ENCODE measurements around the gene RABEPK.
"Not testable (repeated sequence)": the region's sequence is repeated elsewhere in the genome, so short reads cannot be mapped to it uniquely, and the experiment has no call there.

The RABEPK gene

DNA sequence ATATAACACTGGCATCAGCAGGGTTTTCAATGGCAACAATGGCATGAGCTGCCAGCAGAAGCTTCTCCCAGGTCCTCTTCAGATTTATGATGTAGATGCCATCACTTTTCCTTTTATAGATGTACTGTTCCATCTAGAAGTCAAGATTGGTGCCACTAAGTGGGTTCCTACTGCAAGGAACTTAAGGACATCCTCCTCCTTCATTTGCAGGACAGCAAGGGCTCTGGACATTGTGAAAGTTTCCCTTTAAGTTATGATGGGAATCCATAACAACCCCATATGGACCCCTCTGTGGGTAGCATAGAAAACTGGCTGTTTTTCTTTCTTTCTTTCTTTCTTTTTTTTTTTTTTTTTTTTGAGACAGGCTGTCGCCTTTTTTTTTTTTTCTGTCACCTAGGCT is 4.8 kb upstream of the RABEPK start:
- not testable (repeated sequence) for DNase-seq

DNA sequence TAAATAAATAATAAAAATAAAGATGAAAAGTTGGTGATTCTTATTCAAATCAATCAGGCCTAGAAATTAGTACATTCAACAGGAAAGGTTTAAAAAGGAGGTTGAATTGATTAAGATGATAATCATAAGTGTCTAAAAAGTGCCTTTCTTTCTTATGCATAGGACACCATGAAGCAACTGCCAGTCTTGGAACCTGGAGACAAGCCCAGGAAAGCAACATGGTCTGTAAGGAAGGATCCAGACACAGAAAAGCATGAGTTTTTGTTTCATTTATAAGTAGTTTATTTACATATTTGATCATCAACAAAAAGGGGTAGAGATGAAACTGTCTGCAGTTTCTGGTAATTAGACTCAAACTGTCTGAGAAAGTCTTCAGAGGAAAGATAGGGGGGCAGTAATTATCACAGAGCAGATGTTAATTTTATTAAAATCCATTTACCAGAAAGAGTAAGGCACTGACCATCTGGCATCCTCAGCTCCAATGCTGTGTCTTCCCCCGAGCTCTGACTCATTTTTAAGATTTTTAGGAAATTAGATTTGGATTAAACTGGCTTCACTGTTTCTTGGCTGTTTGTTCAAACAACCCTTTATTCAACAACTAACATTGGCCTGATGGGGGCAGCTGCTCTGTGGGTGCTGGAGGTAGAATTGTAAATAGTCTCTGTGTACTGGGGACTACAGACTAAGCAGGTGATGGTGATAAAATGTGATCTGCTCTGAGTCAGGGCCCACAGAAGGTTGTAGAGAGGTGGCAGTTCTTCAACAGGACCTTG is 2.7 kb downstream of the RABEPK start:
- no peak for DNase-seq

DNA sequence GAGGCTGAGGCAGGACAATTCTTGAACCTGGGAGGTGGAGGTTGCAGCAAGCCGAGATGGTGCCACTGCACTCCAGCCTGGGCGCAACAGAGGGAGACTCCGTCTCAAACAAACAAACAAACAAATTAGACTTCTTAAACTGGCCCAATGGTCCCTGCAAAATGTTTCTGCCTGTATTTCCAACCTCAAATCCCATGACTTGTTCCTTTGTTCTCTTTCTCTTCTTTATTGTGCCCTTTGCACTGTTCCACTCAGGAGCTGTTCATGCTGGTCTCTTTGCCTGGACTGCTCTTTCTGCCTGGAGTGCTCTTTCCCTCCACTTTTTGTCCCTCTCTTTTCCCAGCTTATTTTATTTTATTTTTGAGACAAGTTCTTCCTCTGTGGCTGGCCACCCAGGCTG is 4.1 kb downstream of the RABEPK start:
- no peak for DNase-seq

DNA sequence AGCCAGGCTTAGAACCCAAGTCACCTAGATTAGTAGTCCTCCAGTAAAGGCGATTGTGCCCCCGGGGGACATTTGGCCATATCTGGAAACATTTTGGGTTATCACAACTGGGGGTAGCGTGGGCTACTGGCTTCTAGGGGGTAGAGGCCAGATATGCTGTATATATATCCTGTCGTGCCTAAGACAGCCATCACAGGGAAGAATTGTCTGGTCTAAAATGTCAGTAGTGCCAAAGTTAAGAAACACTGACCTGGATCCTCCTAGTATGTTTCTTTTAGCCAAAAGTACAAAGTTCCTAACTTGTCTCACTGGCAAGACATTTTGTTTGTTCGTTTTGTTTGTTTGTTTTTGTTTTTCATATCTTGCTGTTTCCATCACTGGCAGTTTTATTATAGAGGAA is 13.8 kb downstream of the RABEPK start:
- DNase-seq: no peak

DNA sequence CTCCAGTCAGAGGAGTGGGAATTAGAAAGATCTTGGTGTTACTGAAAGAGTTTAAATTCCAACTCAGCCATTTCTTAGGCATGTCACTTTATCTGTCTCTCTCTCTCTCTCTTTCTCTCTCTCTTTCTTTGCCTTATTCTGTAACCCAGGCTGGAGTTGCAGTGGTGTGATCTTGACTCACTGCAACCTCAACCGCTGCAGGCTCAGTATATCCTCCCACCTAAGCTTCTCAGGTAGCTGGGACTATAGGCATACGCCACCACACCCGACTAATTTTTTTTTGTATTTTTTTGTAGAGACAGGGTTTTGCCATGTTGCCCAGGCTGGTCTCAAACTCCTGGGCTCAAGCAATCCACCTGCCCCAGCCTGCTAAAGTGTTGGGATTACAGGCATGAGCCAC is 18.3 kb downstream of the RABEPK start:
- no peak for DNase-seq

DNA sequence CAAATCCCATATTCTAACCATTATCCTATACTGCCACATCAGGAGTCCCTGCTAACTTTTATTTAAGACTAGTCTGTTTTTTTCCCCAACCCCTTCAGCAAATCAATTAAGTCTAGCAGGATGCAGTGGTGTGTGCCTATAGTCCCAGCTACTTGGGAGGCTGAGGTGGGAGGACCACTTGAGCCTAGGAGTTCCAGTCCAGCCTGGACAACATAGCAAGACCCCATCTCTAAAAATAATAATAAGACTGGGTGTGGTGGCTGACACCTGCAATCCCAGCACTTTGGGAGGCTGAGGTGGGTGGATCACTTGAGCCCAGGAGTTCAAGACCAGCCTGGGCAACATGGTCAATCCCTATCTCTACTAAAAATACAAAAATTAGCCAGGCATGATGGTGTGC is 24.5 kb downstream of the RABEPK start:
- DNase-seq: not testable (repeated sequence)

DNA sequence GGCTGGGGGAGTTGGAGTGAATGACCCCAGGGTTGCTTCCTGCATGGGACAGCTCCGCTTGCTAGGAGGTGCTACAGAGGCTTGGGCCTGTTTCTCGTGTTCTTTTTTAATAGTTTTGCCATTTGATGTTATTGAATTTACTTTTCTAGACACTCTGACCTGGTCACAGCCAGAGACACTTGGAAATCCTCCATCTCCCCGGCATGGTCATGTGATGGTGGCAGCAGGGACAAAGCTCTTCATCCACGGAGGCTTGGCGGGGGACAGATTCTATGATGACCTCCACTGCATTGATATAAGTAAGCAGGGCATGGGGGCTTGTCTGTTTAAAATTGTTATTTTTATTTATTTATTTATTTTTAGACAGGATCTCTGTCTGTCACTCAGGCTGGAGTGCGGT is 27.4 kb downstream of the RABEPK start:
- no peak for DNase-seq

DNA sequence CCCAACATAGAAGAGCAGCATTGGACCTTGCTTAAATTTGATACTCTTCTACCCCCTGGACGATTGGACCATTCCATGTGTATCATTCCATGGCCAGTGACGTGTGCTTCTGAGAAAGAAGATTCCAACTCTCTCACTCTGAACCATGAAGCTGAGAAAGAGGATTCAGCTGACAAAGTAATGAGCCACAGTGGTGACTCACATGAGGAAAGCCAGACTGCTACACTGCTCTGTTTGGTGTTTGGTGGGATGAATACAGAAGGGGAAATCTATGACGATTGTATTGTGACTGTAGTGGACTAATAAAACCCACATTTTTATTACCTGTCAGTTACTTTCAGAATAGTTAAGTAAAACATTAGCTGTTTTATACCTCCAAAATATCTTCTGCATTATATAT is 33.3 kb downstream of the RABEPK start:
- DNase-seq: peak; percentile 98

DNA sequence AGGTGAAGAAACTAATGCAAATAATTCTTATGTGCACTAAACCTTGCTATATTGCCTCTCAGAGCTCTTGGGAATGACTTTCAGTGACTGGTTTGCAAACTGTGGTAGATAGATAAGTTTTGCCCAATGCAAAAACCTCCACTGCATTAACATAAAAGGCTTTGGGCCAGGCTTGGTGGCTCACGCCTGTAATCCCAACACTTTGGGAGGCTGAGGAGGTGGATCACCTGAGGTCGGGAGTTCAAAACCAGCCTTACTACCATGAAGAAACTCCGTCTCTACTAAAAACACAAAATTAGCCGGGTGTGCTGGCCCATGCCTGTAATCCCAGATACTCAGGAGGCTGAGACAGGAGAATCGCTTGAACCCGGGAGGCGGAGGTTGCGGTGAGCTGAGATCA is 33.8 kb downstream of the RABEPK start:
- DNase-seq: not testable (repeated sequence)

DNA sequence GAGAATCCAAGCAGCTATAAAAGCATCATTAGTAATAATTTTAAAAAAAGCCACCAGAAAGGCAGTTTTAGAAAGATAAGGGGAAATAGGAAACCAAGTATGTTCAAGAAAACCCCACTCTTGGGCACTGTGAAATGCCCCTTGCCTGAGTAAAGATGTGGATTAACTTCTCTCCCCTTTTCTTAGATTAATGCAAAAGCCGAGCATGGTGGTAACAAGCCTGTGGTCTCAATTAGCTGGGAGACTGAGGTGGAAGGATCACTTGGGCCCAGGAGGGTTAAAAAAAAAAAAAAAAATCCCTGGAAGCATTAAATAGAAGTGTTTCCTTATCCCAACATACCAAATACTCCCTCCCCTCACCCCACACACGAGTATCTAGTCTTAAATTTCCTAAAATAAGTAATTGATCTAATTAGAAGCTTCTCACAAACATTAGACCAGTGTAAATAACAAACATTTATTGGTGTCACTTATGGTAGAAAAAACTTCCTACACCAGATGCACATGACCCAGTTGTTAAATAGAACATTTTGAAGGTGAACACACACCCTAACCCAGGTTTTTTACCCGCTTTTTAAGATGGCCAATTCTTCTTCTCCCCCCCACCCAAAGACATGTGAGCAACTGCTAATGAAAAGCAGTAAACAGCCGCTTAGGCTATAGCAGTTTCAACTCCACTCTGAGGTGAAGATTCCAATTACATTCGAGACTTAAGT is 35.6 kb downstream of the RABEPK start:
- no peak for DNase-seq

DNA sequence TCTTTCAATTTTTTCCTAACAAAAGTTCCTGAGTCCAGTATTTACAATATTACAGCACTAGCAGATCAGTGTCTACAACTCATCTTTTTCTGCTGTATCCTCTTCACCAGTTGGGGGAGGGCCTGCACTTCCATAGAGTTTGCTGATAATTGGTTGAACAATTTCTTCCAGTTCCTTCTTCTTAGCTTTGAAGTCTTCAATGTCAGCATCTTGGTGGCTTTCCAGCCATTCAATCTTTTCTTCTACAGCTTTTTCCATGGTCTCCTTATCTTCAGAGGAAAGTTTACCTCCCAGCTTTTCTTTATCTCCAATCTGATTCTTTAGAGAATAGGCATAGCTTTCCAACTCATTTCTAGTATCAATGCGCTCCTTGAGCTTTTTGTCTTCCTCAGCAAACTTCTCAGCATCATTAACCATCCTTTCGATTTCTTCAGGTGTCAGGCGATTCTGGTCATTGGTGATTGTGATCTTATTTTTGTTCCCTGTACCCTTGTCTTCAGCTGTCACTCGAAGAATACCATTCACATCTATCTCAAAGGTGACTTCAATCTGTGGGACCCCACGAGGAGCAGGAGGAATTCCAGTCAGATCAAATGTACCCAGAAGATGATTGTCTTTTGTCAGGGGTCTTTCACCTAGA is 36.3 kb downstream of the RABEPK start:
- not testable (repeated sequence) for DNase-seq

DNA sequence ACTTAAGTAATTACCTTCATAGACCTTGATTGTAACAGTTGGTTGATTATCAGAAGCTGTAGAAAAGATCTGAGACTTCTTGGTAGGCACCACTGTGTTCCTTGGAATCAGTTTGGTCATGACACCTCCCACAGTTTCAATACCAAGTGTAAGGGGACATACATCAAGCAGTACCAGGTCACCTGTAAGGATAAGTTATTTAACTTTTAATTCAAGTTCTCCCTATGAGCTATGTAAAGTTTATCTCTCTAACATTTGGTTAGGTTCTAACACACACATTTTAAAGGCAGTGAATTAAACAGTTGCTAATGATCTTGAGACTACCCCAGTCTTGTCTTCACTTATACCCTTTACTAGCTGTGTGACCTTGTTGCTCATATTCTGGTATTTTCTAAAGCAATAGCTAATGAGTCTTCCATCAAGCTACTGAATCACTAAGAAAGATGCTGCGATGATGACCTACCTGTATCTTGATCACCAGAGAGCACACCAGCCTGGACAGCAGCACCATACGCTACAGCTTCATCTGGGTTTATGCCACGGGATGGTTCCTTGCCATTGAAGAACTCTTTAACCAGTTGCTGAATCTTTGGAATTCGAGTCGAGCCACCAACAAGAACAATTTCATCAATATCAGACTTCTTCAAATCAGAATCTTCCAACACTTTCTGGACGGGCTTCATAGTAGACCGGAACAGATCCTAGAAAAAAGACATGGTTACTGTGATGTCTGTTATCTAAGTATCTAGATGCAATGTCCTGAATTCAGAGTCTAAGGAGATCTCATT is 38.0 kb downstream of the RABEPK start:
- no peak for DNase-seq

DNA sequence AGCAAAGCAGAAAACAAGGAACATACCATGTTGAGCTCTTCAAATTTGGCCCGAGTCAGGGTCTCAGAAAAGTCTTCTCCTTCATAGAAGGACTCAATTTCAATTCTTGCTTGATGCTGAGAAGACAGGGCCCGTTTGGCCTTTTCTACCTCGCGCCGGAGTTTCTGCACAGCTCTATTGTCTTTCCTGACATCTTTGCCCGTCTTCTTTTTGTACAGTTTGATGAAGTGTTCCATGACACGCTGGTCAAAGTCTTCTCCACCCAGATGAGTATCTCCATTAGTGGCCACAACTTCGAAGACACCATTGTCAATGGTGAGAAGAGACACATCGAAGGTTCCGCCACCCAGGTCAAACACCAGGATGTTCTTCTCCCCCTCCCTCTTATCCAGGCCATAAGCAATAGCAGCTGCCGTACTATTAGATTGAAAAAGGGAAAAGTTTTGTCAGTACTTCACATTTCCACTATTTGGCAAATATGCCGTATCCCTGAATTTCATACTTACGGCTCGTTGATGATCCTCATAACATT is 38.6 kb downstream of the RABEPK start:
- no peak for DNase-seq

DNA sequence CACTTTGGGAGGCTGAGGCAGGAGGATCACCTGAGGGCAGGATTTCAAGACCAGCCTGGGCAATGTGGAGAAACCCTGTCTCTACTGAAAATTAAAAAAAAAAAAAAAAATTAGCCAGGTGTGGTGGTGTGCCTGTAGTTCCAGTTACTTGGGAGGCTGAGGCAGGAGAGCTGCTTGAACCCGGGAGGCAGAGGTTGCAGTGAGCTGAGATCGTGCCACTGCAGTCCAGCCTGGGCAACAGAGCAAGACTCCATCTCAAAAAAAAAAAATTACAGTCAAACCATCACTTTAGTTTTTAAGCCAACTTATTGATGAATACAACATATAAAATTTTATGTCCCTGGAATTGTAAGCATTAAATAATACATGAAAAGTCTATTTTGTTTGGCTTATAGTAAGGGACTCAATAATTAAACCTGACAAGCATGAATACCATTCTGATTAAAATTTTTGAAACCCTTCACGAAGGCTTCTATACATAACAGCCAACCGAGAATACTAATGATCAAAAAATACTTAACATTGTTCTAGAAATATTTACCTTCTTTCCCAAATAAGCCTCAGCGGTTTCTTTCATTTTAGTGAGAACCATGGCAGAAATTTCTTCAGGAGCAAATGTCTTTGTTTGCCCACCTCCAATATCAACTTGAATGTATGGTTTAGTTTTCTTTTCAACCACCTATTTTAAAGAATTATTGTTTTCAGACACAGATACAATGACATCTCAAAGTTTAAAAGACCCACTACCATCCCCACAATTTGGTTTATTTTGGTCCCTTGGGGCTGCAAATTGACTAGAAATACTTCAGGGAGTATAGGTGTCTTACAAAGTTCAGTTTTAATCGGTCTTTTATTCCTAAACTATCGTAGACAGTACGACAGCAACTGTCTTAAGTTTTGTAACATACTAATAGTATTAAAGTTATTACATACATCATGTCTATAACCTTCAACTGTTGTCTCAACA is 39.6 kb downstream of the RABEPK start:
- DNase-seq: no peak

DNA sequence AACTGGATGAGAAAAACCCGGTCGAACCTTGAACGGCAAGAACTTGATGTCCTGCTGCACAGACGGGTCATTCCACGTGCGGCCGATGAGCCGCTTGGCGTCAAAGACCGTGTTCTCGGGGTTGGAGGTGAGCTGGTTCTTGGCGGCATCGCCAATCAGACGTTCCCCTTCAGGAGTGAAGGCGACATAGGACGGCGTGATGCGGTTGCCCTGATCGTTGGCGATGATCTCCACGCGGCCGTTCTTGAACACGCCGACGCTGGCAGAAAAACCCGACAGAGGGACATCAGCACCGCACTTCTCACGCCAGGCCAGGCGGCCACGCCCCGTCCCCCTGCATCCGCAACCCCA is 40.3 kb downstream of the RABEPK start:
- no peak for DNase-seq

DNA sequence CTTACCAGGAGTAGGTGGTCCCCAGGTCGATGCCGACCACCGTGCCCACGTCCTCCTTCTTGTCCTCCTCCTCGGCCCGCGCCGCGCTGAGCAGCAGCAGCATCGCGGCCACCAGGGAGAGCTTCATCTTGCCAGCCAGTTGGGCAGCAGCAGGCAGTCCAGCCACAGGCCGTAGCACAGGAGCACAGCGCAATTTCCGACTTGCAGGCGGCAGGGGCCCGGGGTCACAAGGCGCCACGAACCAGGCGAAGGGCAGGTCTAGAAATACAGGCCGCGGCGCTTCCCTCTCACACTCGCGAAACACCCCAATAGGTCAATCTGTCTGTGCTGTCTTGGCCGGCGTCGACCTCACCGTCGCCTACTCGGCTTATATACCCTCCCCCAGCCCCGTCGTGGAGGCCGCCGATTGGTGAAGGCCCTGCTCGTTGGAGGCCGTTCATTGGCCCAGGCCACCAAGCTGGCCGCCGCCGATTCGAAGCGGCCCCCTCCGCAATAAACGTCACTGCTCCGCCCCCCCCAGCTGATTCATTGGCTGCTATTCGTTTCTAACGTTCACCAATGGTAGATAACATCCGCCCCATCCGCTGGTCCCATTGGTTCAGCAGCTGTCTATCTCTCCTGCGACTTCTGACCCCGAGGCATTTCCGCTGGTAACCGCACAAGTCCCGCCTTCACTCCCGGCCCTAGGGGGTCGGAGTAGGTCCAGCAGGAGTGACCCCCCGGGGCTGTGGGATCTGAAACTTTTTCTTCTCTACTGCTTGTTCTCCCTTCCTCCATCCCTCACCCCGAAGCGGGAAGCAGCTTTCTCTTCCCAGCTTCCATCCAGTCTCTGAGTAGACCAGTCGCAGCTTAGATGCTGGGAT is 40.9 kb downstream of the RABEPK start, which contains the start of gene HSPA5:
Gene HSPA5 (minus strand): TSS at position 344 of the 863 bp plus-strand sequence. CDS start 217 bp downstream, at position 127.
- peak; percentile 100 for DNase-seq

DNA sequence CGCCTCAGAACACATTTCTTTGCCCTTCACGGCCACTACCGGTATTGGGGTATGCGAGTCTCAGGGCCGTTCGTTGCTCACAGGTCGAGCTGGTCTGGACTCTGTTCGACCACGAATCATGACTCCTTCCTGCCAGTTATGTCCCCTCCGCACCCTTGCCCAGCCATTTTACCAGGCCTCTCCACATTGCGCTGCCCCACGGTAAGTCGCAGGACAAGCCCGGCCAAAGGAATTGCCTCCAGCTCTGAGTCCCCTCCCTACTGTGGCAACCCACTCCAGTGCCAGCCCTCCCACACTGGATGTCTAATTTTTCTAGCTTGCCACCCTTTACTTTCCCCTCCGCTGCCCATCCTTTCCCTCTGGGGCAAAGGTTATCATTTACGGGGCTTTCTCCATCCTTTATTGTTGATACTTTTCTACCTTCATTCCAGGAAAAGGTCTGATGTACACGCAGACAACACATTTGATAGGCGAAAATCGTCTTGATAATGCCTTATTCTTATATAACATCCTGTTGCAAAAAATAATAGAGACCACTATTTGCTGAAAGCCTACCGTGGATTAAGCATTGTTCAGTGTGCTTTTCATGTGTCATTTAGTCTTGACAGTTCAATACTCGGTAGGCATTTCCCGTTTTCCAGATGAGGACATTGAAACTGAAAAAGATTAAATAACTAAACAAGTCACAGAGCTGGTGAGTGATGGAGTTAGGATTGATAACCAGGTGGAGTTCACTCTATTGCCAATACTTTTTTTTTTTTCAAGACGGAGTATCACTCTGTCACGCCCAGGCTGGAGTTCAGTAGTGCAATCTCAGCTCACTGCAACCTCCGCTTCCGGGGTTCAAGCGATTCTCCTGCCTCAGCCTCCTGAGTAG is 41.8 kb downstream of the RABEPK start:
- DNase-seq: peak; percentile 46

DNA sequence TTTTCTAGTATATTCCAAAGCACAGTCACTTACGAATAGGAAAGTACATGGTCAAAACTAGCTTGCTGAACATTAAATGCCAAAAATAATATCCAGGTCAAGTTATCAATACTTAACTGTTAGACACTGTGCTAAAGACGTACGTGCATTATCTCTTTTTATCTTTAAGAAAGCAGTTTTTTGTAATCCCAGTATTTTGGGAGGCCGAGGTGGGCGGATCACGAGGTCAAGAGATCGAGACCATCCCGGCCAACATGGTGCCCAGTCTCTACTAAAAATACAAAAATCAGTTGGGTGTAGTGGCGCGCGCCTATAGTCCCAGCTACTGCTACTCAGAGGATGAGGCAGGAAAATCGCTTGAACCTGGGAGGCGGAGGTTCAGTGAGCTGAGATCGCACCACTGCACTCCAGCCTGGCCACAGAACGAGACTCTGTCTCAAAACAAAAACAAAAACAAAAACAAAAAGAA is 43.5 kb downstream of the RABEPK start:
- no peak for DNase-seq

DNA sequence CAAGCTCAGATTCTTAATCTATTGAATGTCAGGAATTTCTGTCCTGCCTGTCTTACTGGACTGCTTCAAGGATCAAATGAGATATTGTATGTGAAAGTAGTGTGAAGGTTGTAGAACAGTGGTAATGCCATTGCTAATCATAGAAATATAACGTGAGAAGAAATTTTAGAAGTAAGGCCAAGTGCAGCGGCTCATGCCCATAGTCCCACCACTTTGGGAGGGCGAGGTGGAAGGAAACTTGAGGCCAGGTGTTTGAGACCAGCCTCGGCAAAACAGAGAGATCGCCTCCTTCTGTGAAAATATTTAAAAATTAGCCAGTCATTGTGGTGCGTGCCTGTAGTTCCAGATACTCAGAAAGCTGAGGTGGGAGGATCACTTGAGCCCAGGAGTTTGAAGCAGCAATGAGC is 45.9 kb downstream of the RABEPK start:
- no peak for DNase-seq
